Keratinocyte (primary cell): ENCODE results near the gene SLAMF1. TPM values are rescaled to one million over a fixed set of nuclear protein-coding genes. Genes with fewer than 3 reads are reported as not detected.

Experiments used
- DNase-seq: peaks from one replicate; pipeline ENCODE4 v3.0.0-alpha.2; 2011; ENCODE audit warnings: low read depth, missing footprints, low spot score
- FAIRE-seq: peaks from 2 replicates; lab custom pipeline; 2011; peaks lifted over from hg19 to GRCh38; lab: Jason Lieb, UNC
- H2AFZ ChIP-seq: 2 replicates; pipeline ENCODE4 v1.6.0; 2012; ENCODE audit warnings: low read length, control low read depth, inconsistent platforms; ENCODE audit not compliant: control insufficient read depth
- H3K27ac ChIP-seq: 2 replicates; pipeline ENCODE4 v1.5.1; 2011; ENCODE audit warnings: low read length; ENCODE audit not compliant: control insufficient read depth, insufficient read depth
- H3K27me3 ChIP-seq: 3 replicates; pipeline ENCODE4 v1.6.0; 2011; ENCODE audit warnings: low read length; ENCODE audit not compliant: control insufficient read depth, insufficient read depth; ENCODE audit errors: extremely low read depth
- H3K36me3 ChIP-seq, 2 experiments: 2 replicates in 1 of 2; 3 replicates in 1 of 2; pipeline ENCODE4 v1.5.1; 2011; ENCODE audit warnings: low read length in 2 of 2, mild to moderate bottlenecking in 1 of 2; ENCODE audit not compliant: control insufficient read depth in 2 of 2, insufficient read depth in 2 of 2; ENCODE audit errors: extremely low read depth in 1 of 2
- H3K4me1 ChIP-seq: 3 replicates; pipeline ENCODE4 v1.5.1; 2011; ENCODE audit warnings: low read length; ENCODE audit not compliant: control insufficient read depth, insufficient read depth; ENCODE audit errors: extremely low read depth
- H3K4me2 ChIP-seq: 3 replicates; pipeline ENCODE4 v1.6.0; 2011; ENCODE audit warnings: low read depth, low read length; ENCODE audit not compliant: control insufficient read depth, insufficient read depth; ENCODE audit errors: extremely low read depth
- H3K4me3 ChIP-seq, 3 experiments: fragments of 200-600 bp in 1 of 3; sonication (generic) in 1 of 3; 2 replicates in 2 of 3; 3 replicates in 1 of 3; pipeline ENCODE4 v1.5.1; 2011 to 2016; ENCODE audit warnings: low read length in 3 of 3, mild to moderate bottlenecking in 3 of 3, control low read depth in 2 of 3, inconsistent platforms in 1 of 3, low read depth in 1 of 3, mixed read lengths in 1 of 3, mixed run types in 1 of 3, moderate library complexity in 1 of 3; ENCODE audit not compliant: control insufficient read depth in 2 of 3, insufficient read depth in 2 of 3; ENCODE audit errors: extremely low read depth in 1 of 3
- H3K79me2 ChIP-seq: 2 replicates; pipeline ENCODE4 v1.6.0; 2012; ENCODE audit warnings: low read length; ENCODE audit not compliant: control insufficient read depth, insufficient read depth
- H3K9ac ChIP-seq: 3 replicates; pipeline ENCODE4 v1.6.0; 2011; ENCODE audit warnings: low read length; ENCODE audit not compliant: control insufficient read depth, insufficient read depth; ENCODE audit errors: extremely low read depth
- H3K9me1 ChIP-seq: 3 replicates; pipeline ENCODE4 v1.6.0; 2011; ENCODE audit warnings: low read length; ENCODE audit not compliant: control insufficient read depth, insufficient read depth; ENCODE audit errors: extremely low read depth
- H3K9me3 ChIP-seq: 2 replicates; pipeline ENCODE4 v1.5.1; 2012; ENCODE audit warnings: low read depth, low read length; ENCODE audit not compliant: control insufficient read depth
- H4K20me1 ChIP-seq: 3 replicates; pipeline ENCODE4 v1.6.0; 2011; ENCODE audit warnings: low read length; ENCODE audit not compliant: control insufficient read depth, insufficient read depth; ENCODE audit errors: extremely low read depth
- EZH2 ChIP-seq: IDR thresholded peaks from one replicate; pipeline ENCODE4 v1.6.1; 2012; ENCODE audit warnings: inconsistent platforms, mild to moderate bottlenecking, low read length, moderate library complexity
- dilution Hi-C: fragments of 300-500 bp; cut with MboI; formaldehyde crosslinking; loops from one replicate; pipeline ENCODE4 v1.7.0; 2020; ENCODE audit warnings: low sequenced_read_pairs; ENCODE audit not compliant: extremely low pct_ligation_motif_present
- polyA plus RNA-seq, 5 experiments: library from polyadenylated mRNA; depleted of rRNA in 3 of 5; stranded (reverse) in 3 of 5; stranded (forward) in 1 of 5; unstranded in 1 of 5; fragments of >200 nt; gene quantifications; 1 replicate in 1 of 5; 2 replicates in 3 of 5; 3 replicates in 1 of 5; pipeline versions ENCODE4 v1.2.1 to v1.2.3, GENCODE V29; 2011 to 2012; ENCODE audit warnings: missing spikeins in 2 of 5, low read depth in 1 of 5, low replicate concordance in 1 of 5
- TF ChIP-seq, protein P1 (sequence below), 3 experiments: IDR thresholded peaks in 1 of 3; conservative IDR thresholded peaks in 1 of 3; optimal IDR thresholded peaks in 1 of 3; 2 replicates in 2 of 3; 3 replicates in 1 of 3; pipeline versions ENCODE3 to v1.5.1; 2011; ENCODE audit warnings: low read length in 3 of 3, mild to moderate bottlenecking in 3 of 3, moderate library complexity in 2 of 3, control low read depth in 1 of 3, inconsistent platforms in 1 of 3; ENCODE audit not compliant: insufficient read depth in 2 of 3; ENCODE audit errors: extremely low read depth in 1 of 3

SLAMF1 gene
- polyA plus RNA-seq, 1 donor (not counting 4 experiments of a cell fraction or from before 2014, with no cell fraction given): not detected

DNA sequence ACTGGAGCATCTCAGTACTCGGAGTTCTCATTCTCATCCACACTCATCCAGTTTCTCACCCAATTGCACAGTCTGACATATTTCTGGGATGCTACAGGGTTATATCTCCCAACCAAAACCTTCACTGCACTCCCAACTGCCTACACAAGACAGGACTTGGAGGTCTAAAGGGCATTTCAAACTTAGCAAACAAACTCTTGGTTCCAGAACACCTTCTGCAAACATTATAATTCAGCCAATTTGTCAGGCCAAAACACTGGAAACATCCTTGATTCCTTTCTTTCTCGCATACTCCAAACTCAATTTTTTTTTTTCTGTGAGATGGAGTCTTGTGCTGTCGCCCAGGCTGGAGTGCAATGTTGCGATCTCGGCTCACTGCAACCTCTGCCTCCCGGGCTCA lies 7.9 kb downstream of the SLAMF1 start:
- peaks cover 4% of the 10 kb centered on the region for H3K27me3 ChIP-seq
- no peak for FAIRE-seq
- no peaks in the 10 kb centered on the region for H3K9me1 ChIP-seq
- H4K20me1 ChIP-seq: no peaks in the 10 kb centered on the region
- no peaks in the 10 kb centered on the region for H3K4me1 ChIP-seq
- no peaks in the 10 kb centered on the region for H3K36me3 ChIP-seq
- DNase-seq: no peak
- H2AFZ ChIP-seq: no peak overlapping the region
- H3K27ac ChIP-seq: no peak overlapping the region
- TF ChIP-seq, protein P1, sequence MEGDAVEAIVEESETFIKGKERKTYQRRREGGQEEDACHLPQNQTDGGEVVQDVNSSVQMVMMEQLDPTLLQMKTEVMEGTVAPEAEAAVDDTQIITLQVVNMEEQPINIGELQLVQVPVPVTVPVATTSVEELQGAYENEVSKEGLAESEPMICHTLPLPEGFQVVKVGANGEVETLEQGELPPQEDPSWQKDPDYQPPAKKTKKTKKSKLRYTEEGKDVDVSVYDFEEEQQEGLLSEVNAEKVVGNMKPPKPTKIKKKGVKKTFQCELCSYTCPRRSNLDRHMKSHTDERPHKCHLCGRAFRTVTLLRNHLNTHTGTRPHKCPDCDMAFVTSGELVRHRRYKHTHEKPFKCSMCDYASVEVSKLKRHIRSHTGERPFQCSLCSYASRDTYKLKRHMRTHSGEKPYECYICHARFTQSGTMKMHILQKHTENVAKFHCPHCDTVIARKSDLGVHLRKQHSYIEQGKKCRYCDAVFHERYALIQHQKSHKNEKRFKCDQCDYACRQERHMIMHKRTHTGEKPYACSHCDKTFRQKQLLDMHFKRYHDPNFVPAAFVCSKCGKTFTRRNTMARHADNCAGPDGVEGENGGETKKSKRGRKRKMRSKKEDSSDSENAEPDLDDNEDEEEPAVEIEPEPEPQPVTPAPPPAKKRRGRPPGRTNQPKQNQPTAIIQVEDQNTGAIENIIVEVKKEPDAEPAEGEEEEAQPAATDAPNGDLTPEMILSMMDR (optimal IDR thresholded peaks at IDR 0.05 in 1 of 3, IDR thresholded peaks at IDR 0.05 in 1 of 3, conservative IDR thresholded peaks at IDR 0.05 in 1 of 3; ENCODE audit: extremely low read depth in 1 of 3, insufficient read depth in 2 of 3, low read length in 3 of 3): no peak
- no peak for TF ChIP-seq EZH2
- dilution Hi-C loops: no loop called here
- no peak overlapping the region for H3K9ac ChIP-seq
- H3K79me2 ChIP-seq: no peaks in the 10 kb centered on the region
- H3K9me3 ChIP-seq: no peaks in the 10 kb centered on the region
- no peak overlapping the region for H3K4me3 ChIP-seq
- H3K4me2 ChIP-seq: no peak overlapping the region

DNA sequence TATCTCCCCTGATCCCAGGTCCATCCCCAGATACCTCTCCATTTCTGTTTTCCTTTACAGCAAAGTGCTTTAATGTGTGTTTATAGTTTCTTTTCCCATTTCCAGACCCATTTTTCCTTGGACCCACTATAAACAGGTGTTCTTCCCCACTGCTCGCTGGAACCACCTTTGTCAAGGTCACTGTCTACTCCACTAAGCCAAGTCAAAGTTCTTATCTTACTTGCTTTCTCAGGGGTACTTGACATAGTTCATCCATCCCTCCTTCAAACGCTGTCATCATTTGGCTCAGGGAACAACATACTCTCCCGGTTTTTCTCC lies 8.3 kb downstream of the SLAMF1 start:
- no peak for DNase-seq
- Histone ChIP-seq H3K4me1 (no peaks in the 10 kb centered on the region), H3K9me3 (no peaks in the 10 kb centered on the region), H3K36me3 (no peaks in the 10 kb centered on the region), H3K27ac (no peak overlapping the region), H3K4me2 (no peak overlapping the region), H3K9me1 (no peaks in the 10 kb centered on the region), H3K4me3 (no peak overlapping the region), H3K9ac (no peak overlapping the region), H3K79me2 (no peaks in the 10 kb centered on the region), H4K20me1 (no peaks in the 10 kb centered on the region), H3K27me3 (peaks cover 4% of the 10 kb centered on the region), H2AFZ (no peak overlapping the region)
- dilution Hi-C loops: no loop called here
- no peak for FAIRE-seq
- TF ChIP-seq, protein P1 (optimal IDR thresholded peaks at IDR 0.05 in 1 of 3, IDR thresholded peaks at IDR 0.05 in 1 of 3, conservative IDR thresholded peaks at IDR 0.05 in 1 of 3; ENCODE audit: extremely low read depth in 1 of 3, insufficient read depth in 2 of 3, low read length in 3 of 3): no peak
- TF ChIP-seq EZH2: no peak
